ENCODE results near the gene ILF3. TPM values are rescaled to one million over a fixed set of nuclear protein-coding genes. Genes with fewer than 3 reads are reported as not detected.
"Not testable (repeated sequence)": the region's sequence is repeated elsewhere in the genome, so short reads cannot be mapped to it uniquely, and the experiment has no call there.

ILF3 gene
- total RNA-seq, 2 experiments from 2014 or later = 308 to 553 TPM

DNA sequence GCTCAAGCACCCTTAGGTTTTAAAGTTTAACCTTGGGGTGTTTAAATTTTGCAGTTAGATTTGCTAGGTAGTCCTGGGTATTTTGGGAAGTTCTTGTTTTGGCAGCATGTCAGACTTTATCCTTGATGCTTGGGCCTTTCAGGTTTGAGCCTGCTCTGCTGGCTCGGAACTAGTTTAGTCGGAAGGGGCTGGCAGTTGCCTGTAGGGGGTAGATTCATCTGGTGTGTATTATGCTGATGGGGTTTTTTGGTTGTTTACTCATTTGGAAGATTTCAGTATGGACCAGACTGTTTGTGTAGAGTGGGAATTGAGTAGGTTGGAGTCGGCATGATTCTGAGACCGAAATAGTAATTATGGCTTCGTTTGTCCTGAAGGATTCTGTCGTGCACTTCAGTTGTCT is 15.1 kb downstream of the ILF3 start:
- no peaks in the 10 kb centered on the region for H3K9me2 ChIP-seq (ENCODE audit: insufficient read depth, low read length)
- H2AFZ ChIP-seq (ENCODE audit: low read length) = no peak overlapping the region
- no peak overlapping the region for H3K4me2 ChIP-seq (ENCODE audit: low read length)
- no peak for DNase-seq (ENCODE audit: low spot score)
- peaks cover 98% of the 10 kb centered on the region for H3K79me2 ChIP-seq (ENCODE audit: insufficient read depth, low read depth, low read length)
- peaks cover 31% of the 10 kb centered on the region for H4K20me1 ChIP-seq (ENCODE audit: insufficient read depth, low read length)
- H3K36me3 ChIP-seq (ENCODE audit: insufficient read depth, low read length) = peaks cover 94% of the 10 kb centered on the region
- ChIA-PET POLR2A (no interaction called here), CTCF (ENCODE audit: unreplicated experiment) (no interaction called here)
- H3K4me1 ChIP-seq (ENCODE audit: insufficient read depth, low read length, poor library complexity, severe bottlenecking) = peaks cover 24% of the 10 kb centered on the region
- TF ChIP-seq, protein P1, sequence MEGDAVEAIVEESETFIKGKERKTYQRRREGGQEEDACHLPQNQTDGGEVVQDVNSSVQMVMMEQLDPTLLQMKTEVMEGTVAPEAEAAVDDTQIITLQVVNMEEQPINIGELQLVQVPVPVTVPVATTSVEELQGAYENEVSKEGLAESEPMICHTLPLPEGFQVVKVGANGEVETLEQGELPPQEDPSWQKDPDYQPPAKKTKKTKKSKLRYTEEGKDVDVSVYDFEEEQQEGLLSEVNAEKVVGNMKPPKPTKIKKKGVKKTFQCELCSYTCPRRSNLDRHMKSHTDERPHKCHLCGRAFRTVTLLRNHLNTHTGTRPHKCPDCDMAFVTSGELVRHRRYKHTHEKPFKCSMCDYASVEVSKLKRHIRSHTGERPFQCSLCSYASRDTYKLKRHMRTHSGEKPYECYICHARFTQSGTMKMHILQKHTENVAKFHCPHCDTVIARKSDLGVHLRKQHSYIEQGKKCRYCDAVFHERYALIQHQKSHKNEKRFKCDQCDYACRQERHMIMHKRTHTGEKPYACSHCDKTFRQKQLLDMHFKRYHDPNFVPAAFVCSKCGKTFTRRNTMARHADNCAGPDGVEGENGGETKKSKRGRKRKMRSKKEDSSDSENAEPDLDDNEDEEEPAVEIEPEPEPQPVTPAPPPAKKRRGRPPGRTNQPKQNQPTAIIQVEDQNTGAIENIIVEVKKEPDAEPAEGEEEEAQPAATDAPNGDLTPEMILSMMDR (conservative IDR thresholded peaks at IDR 0.05; ENCODE audit: low read length) = no peak
- no peak for TF ChIP-seq EZH2phosphoT487 (IDR thresholded peaks at IDR 0.05; ENCODE audit: borderline replicate concordance, low read depth, low read length)
- H3K9me3 ChIP-seq (ENCODE audit: low read length) = no peaks in the 10 kb centered on the region
- no TSS peak for BruUV-seq (replicated peaks)
- intact Hi-C loops (cut with micrococcal nuclease; ENCODE audit: unreplicated experiment) = no loop called here
- no peak overlapping the region for H3K27ac ChIP-seq (ENCODE audit: low read depth, low read length, poor library complexity, severe bottlenecking)
- H3K4me3 ChIP-seq (ENCODE audit: low read depth, low read length, poor library complexity, severe bottlenecking) = no peak overlapping the region

DNA sequence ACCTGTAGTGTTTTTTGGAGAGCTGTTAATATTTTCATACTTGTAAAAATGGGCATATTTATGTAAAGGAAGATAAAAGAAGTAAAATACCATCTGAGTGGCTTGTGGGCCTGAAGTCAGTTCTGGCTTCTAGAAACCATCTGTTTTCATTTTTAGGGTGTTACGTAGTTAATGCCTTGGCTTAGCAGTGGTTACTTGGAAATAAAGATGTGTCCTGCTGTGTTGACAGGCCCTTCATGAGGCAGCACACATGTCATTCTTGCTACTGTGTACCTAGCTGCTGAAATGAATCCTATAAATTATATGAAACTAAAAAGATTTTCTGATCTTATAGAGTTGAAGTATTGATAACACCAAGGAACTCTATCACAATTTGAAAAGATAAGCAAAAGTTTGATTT is 16.0 kb downstream of the ILF3 start:
- Histone ChIP-seq H3K9me3 (ENCODE audit: low read length) (no peaks in the 10 kb centered on the region), H2AFZ (ENCODE audit: low read length) (no peak overlapping the region), H3K4me2 (ENCODE audit: low read length) (no peak overlapping the region), H3K4me3 (ENCODE audit: low read depth, low read length, poor library complexity, severe bottlenecking) (no peak overlapping the region), H3K27ac (ENCODE audit: low read depth, low read length, poor library complexity, severe bottlenecking) (no peak overlapping the region), H3K79me2 (ENCODE audit: insufficient read depth, low read depth, low read length) (peaks cover 98% of the 10 kb centered on the region), H3K9me2 (ENCODE audit: insufficient read depth, low read length) (no peaks in the 10 kb centered on the region), H4K20me1 (ENCODE audit: insufficient read depth, low read length) (peaks cover 31% of the 10 kb centered on the region), H3K36me3 (ENCODE audit: insufficient read depth, low read length) (peaks cover 98% of the 10 kb centered on the region), H3K4me1 (ENCODE audit: insufficient read depth, low read length, poor library complexity, severe bottlenecking) (peaks cover 22% of the 10 kb centered on the region)
- BruUV-seq (replicated peaks) = no TSS peak
- intact Hi-C loops (cut with micrococcal nuclease; ENCODE audit: unreplicated experiment) = no loop called here
- POLR2A ChIA-PET = no interaction called here
- TF ChIP-seq, protein P1 (conservative IDR thresholded peaks at IDR 0.05; ENCODE audit: low read length) = no peak
- TF ChIP-seq EZH2phosphoT487 (IDR thresholded peaks at IDR 0.05; ENCODE audit: borderline replicate concordance, low read depth, low read length) = no peak
- CTCF ChIA-PET (ENCODE audit: unreplicated experiment) = no interaction called here
- no peak for DNase-seq (ENCODE audit: low spot score)

DNA sequence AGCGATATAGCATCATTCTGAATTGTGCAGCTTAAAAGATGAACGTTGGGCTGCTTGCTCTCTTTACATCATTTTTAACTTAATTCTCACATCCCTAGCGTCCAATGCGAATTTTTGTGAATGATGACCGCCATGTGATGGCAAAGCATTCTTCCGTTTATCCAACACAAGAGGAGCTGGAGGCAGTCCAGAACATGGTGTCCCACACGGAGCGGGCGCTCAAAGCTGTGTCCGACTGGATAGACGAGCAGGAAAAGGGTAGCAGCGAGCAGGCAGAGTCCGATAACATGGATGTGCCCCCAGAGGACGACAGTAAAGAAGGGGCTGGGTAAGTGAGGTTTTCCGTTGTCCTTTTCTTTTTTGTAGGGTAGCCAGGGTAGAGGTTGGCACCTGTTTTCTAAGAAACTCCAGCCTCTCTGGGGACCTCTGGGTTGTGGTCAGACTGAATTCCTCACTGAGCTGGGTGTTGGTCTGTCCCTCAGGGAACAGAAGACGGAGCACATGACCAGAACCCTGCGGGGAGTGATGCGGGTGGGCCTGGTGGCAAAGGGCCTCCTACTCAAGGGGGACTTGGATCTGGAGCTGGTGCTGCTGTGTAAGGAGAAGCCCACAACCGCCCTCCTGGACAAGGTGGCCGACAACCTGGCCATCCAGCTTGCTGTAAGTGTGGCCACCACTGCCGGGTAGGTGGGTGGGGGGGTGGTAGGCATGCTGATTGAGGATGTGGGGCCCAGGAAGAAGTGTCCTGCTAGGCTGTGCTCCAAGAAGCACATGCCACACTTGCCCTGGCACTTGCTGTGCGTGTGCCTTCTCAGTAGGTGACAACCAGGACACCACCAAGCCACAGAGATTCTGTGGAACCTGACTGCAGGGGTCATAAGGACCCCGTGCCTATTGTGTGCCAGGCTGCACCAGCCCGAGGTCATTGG is 17.0 kb downstream of the ILF3 start:
- intact Hi-C loops (cut with micrococcal nuclease; ENCODE audit: unreplicated experiment) = no loop called here
- Histone ChIP-seq H3K27ac (ENCODE audit: low read depth, low read length, poor library complexity, severe bottlenecking) (no peak overlapping the region), H4K20me1 (ENCODE audit: insufficient read depth, low read length) (peaks cover 36% of the 10 kb centered on the region), H3K9me3 (ENCODE audit: low read length) (no peaks in the 10 kb centered on the region), H3K4me3 (ENCODE audit: low read depth, low read length, poor library complexity, severe bottlenecking) (no peak overlapping the region), H3K9me2 (ENCODE audit: insufficient read depth, low read length) (no peaks in the 10 kb centered on the region), H3K4me1 (ENCODE audit: insufficient read depth, low read length, poor library complexity, severe bottlenecking) (peaks cover 20% of the 10 kb centered on the region), H3K79me2 (ENCODE audit: insufficient read depth, low read depth, low read length) (peaks cover 97% of the 10 kb centered on the region), H3K4me2 (ENCODE audit: low read length) (no peak overlapping the region), H3K36me3 (ENCODE audit: insufficient read depth, low read length) (peaks cover 97% of the 10 kb centered on the region), H2AFZ (ENCODE audit: low read length) (no peak overlapping the region)
- no peak for DNase-seq (ENCODE audit: low spot score)
- TSS peak; percentile 46 for BruUV-seq (replicated peaks)
- ChIA-PET POLR2A (interaction anchor here (0.6 to 1.3 kb wide), 2 partner anchors 15 to 29 kb away, joined by 3 read pairs; no protein-coding TSS in a partner anchor), CTCF (ENCODE audit: unreplicated experiment) (no interaction called here)
- no peak for TF ChIP-seq EZH2phosphoT487 (IDR thresholded peaks at IDR 0.05; ENCODE audit: borderline replicate concordance, low read depth, low read length)
- TF ChIP-seq, protein P1 (conservative IDR thresholded peaks at IDR 0.05; ENCODE audit: low read length) = no peak

GRCh38 chr19:10671922-10672321 is 17.8 kb downstream of the ILF3 start:
- DNase-seq (ENCODE audit: low spot score); H3K27ac ChIP-seq (ENCODE audit: low read depth, low read length, poor library complexity, severe bottlenecking); intact Hi-C loops (cut with micrococcal nuclease; ENCODE audit: unreplicated experiment); H3K4me2 ChIP-seq (ENCODE audit: low read length); H3K4me3 ChIP-seq (ENCODE audit: low read depth, low read length, poor library complexity, severe bottlenecking); BruUV-seq (replicated peaks); CTCF ChIA-PET (ENCODE audit: unreplicated experiment); H2AFZ ChIP-seq (ENCODE audit: low read length); H3K9me2 ChIP-seq (ENCODE audit: insufficient read depth, low read length); H3K9me3 ChIP-seq (ENCODE audit: low read length): not testable (repeated sequence)
- peaks cover 28% of the 10 kb centered on the region for H4K20me1 ChIP-seq (ENCODE audit: insufficient read depth, low read length)
- peaks cover 95% of the 10 kb centered on the region for H3K36me3 ChIP-seq (ENCODE audit: insufficient read depth, low read length)
- POLR2A ChIA-PET = interaction anchor here (0.6 to 1.3 kb wide), 2 partner anchors 15 to 28 kb away, joined by 3 read pairs; no protein-coding TSS in a partner anchor
- peaks cover 14% of the 10 kb centered on the region for H3K4me1 ChIP-seq (ENCODE audit: insufficient read depth, low read length, poor library complexity, severe bottlenecking)
- H3K79me2 ChIP-seq (ENCODE audit: insufficient read depth, low read depth, low read length) = peaks cover 92% of the 10 kb centered on the region

All from OCI-LY7 (cell line).